Kidney epithelial cell (primary cell): Measurements from ENCODE around the gene C1QA. TPM values are rescaled to one million over a fixed set of nuclear protein-coding genes. Genes with fewer than 3 reads are reported as not detected.

ENCODE experiments used
- DNase-seq: peaks from one replicate; pipeline ENCODE4 v3.0.0-alpha.2; 2010; ENCODE audit warnings: low read depth
- H3K27me3 ChIP-seq: 2 replicates; pipeline ENCODE4 v1.6.0; 2011; ENCODE audit warnings: low read length; ENCODE audit not compliant: control insufficient read depth, insufficient read depth
- H3K36me3 ChIP-seq: 2 replicates; pipeline ENCODE4 v1.5.1; 2011; ENCODE audit warnings: low read length; ENCODE audit not compliant: control insufficient read depth, insufficient read depth
- H3K4me3 ChIP-seq: 2 replicates; pipeline ENCODE4 v1.5.1; 2011; ENCODE audit warnings: low read depth, mild to moderate bottlenecking, control low read depth, low read length
- total RNA-seq: library from RNA; depleted of rRNA; stranded (reverse); fragments of >200 nt; gene quantifications from 2 replicates; pipeline ENCODE4 v1.2.3, GENCODE V29; 2015
- TF ChIP-seq, protein P1 (sequence below): IDR thresholded peaks from 2 replicates; pipeline ENCODE4 v1.5.1; 2011; ENCODE audit warnings: mild to moderate bottlenecking, moderate library complexity, low read length, control low read depth, inconsistent platforms; ENCODE audit not compliant: insufficient read depth, poor library complexity, severe bottlenecking

Gene C1QA
- total RNA-seq, 1 donor from 2014 or later = 2.2 TPM

- DNase-seq = no peak
- Histone ChIP-seq H3K36me3 (no peaks in the 10 kb centered on the region), H3K4me3 (no peak overlapping the region), H3K27me3 (peaks cover 53% of the 10 kb centered on the region)
- TF ChIP-seq, protein P1, sequence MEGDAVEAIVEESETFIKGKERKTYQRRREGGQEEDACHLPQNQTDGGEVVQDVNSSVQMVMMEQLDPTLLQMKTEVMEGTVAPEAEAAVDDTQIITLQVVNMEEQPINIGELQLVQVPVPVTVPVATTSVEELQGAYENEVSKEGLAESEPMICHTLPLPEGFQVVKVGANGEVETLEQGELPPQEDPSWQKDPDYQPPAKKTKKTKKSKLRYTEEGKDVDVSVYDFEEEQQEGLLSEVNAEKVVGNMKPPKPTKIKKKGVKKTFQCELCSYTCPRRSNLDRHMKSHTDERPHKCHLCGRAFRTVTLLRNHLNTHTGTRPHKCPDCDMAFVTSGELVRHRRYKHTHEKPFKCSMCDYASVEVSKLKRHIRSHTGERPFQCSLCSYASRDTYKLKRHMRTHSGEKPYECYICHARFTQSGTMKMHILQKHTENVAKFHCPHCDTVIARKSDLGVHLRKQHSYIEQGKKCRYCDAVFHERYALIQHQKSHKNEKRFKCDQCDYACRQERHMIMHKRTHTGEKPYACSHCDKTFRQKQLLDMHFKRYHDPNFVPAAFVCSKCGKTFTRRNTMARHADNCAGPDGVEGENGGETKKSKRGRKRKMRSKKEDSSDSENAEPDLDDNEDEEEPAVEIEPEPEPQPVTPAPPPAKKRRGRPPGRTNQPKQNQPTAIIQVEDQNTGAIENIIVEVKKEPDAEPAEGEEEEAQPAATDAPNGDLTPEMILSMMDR = no peak
Observed at GRCh38 chr1:22621761-22622160, 14.7 kb upstream of the C1QA start.

GRCh38 chr1:22625262-22625925 lies 11.0 kb upstream of the C1QA start:
- no peak for DNase-seq
- TF ChIP-seq, protein P1 = no peak
- Histone ChIP-seq H3K27me3 (peaks cover 42% of the 10 kb centered on the region), H3K4me3 (no peak overlapping the region), H3K36me3 (no peaks in the 10 kb centered on the region)

DNA sequence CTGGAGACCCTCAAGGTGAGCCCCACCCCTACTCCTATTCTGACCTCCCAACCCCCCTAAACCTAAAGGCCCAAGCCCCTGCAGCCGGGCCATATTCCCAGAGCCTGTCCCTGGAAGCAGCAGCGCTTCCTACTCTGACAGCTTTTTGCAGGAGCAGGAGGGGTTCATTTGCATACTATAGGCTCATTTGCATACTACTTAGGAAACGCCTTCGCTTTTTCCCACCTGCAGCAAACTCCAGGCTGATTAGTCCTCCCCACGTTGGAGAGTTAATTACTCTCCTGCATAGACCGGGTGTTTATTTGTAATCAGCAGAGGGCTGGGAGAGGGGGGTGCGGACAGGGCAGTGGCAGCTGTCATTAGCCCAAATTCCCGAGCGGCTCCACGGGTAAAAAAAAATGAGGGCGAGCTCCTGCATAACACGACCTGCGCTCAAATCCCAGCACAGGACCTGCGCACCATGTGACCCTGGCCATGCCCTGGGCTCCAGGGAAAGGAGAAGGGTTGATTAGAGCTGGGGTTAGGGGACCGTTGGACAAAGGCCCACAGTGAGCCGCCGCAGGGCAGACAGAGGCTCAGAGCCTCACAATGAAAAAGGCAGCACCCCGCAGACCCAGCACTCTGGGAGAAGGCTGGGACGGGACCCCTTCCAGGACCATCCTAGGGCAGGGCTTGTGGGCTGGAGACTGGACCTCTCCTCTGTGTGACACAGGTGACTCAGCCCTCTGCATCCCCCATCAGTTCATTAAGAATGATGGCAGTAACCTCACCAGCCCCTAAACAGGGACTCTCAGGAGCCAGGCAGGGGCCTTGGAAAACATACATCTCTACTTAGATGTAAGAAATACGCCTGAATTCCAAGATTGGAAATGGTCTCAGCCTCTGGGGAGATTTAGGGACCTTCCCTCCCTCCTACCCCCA lies 9.9 kb upstream of the C1QA start:
- no peak for DNase-seq
- TF ChIP-seq, protein P1 = no peak
- Histone ChIP-seq H3K36me3 (no peaks in the 10 kb centered on the region), H3K4me3 (no peak overlapping the region), H3K27me3 (peaks cover 39% of the 10 kb centered on the region)

DNA sequence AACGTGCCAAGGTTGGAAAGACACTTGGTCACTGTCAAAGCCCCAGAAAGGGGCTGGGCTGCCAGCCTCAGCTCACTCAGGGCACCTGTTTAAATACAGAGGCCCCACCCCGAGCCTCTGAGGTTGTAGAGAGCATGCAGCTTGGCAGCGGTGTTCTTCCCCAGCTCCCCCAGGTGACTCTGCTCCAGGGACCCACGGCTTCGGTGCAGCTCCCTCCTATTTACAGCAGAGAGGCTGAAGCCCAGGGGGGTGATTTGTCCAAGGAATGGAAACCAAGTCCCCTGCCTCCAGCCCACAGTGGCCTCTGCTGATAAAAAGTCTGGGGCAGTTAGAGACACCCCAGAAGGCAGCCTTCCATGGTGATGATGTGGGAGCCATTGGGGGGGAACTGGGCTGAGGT lies 9.1 kb upstream of the C1QA start:
- TF ChIP-seq, protein P1 = no peak
- H3K4me3 ChIP-seq = no peak overlapping the region

GRCh38 chr1:22628698-22629444 lies 7.6 kb upstream of the C1QA start:
- peaks cover 38% of the 10 kb centered on the region for H3K27me3 ChIP-seq
- no peak for DNase-seq

More for the DNA sequence above, 9.1 kb upstream of the C1QA start:
- DNase-seq = no peak
- Histone ChIP-seq H3K27me3 (peaks cover 34% of the 10 kb centered on the region), H3K36me3 (no peaks in the 10 kb centered on the region)

More at GRCh38 chr1:22628698-22629444, 7.6 kb upstream of the C1QA start:
- TF ChIP-seq, protein P1 = no peak
- Histone ChIP-seq H3K4me3 (no peak overlapping the region), H3K36me3 (no peaks in the 10 kb centered on the region)
